ENCODE results near the gene WNT3. TPM values are rescaled to one million over a fixed set of nuclear protein-coding genes. Genes with fewer than 3 reads are reported as not detected.
"Not testable (repeated sequence)": the region's sequence is repeated elsewhere in the genome, so short reads cannot be mapped to it uniquely, and the experiment has no call there.

The WNT3 gene
- total and polyA plus RNA-seq, 4 donors: 0.74 to 2.9 (median 1.4) TPM

DNA sequence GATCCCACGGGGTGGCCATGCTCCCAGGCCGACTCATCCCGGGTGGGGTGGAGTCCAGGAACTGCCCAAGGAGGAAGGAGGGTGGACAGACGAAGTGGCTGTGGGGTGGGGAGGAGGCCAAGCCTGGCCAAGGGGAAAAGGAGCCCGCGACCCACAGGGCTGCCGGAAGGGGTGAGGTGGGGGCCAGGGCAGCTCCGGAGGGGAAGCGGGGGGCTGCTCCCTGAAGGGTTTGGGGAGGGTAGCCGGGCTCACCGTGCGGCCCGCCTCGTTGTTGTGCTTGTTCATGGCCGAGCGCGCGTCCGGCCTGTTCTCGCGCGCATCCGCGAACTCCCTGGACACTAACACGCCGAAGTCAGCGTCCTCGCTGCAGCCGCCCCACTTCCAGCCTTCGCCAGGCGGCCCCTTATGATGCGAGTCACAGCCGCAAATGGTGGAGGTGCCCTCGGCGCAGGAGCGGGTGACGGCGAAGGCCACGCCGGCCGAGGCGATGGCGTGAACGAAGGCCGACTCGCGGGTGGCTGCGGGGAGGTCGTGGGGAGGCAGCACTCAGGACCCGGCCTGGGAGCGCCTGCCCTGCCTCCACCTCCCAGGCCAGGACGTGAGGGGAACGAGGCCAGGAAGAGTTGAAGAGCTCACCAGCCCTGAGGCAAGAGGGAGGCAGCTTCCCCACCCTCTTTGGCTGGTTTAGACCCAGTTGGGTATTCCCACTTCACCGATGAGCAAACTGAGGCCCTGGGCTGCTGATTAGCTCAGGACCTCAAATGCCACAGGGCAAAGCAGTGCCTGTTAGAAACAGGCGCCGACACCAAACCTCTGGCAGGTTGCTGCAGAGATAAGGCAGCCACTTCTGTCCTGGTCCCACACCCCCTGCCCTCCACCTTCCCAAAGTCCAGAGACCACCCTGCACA is 48.7 kb downstream of the WNT3 start:
- 32 to 40% methylated on average over 48 to 56 of the region's 56 CpGs for WGBS, 2 donors
- no peak for ATAC-seq (ENCODE audit: insufficient read depth, low FRiP score)
- DNase-seq: peak in 1 of 3 donors; percentile 13
- no peak for TF ChIP-seq CTCF (IDR thresholded peaks at IDR 0.05; ENCODE audit: control extremely low read depth, extremely low read depth)
- Histone ChIP-seq H3K27me3 (ENCODE audit: control insufficient read depth in 3 of 3, insufficient read depth in 3 of 3, low read length in 2 of 3) (peaks cover 0 to 4% (median 0%) of the 10 kb centered on the region in 3 donors), H3K4me3 (peak overlapping the region; percentile 11), H3K9ac (ENCODE audit: insufficient read depth in 1 of 2, low read length in 2 of 2) (no peak overlapping the region), H3K4me1 (ENCODE audit: control insufficient read depth in 5 of 5, insufficient read depth in 5 of 5, low read length in 5 of 5) (peaks cover 3 to 20% (median 12%) of the 10 kb centered on the region in 5 donors), H3K9me3 (ENCODE audit: control insufficient read depth in 4 of 4, insufficient read depth in 3 of 4, low read length in 3 of 4) (no peaks in the 10 kb centered on the region), H3K27ac (ENCODE audit: low read depth in 1 of 2, low read length in 1 of 2) (no peak overlapping the region), H3K36me3 (ENCODE audit: control insufficient read depth in 4 of 4, insufficient read depth in 4 of 4, low read length in 4 of 4) (no peaks in the 10 kb centered on the region)

DNA sequence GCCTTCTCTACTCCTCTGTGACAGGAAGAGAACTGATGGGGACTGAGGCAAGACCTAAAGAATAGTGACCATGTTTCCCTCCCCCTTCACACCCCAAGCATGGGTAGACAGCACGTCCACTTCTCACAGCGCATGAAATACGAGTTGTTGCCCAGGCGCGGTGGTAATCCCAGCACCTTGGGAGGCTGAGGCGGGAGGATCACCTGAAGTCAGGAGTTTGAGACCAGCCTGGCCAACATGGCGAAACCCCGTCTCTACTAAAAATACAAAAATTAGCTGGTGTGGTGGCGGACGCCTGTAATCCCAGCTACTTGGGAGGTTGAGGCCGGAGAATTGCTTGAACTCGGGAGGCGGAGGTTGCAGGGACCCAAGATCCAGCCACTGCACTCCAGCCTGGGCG is 49.6 kb downstream of the WNT3 start:
- not testable (repeated sequence) for DNase-seq; ATAC-seq (ENCODE audit: insufficient read depth, low FRiP score); H3K9ac ChIP-seq (ENCODE audit: insufficient read depth in 1 of 2, low read length in 2 of 2); H3K27me3 ChIP-seq (ENCODE audit: control insufficient read depth in 3 of 3, insufficient read depth in 3 of 3, low read length in 2 of 3); H3K9me3 ChIP-seq (ENCODE audit: control insufficient read depth in 4 of 4, insufficient read depth in 3 of 4, low read length in 3 of 4); H3K36me3 ChIP-seq (ENCODE audit: control insufficient read depth in 4 of 4, insufficient read depth in 4 of 4, low read length in 4 of 4); H3K27ac ChIP-seq (ENCODE audit: low read depth in 1 of 2, low read length in 1 of 2); H3K4me3 ChIP-seq
- peaks cover 3 to 26% (median 17%) of the 10 kb centered on the region in 5 donors for H3K4me1 ChIP-seq (ENCODE audit: control insufficient read depth in 5 of 5, insufficient read depth in 5 of 5, low read length in 5 of 5)
- 96 to 97% methylated on average over 14 of the region's 14 CpGs for WGBS, 2 donors

GRCh38 chr17:46768540-46768870 is 50.0 kb downstream of the WNT3 start:
- WGBS, 2 donors: 93 to 95% methylated on average over 15 of the region's 15 CpGs
- no peak overlapping the region for H3K4me3 ChIP-seq
- no peak for TF ChIP-seq CTCF (IDR thresholded peaks at IDR 0.05; ENCODE audit: control extremely low read depth, extremely low read depth)
- no peak overlapping the region for H3K9ac ChIP-seq (ENCODE audit: insufficient read depth in 1 of 2, low read length in 2 of 2)
- no peaks in the 10 kb centered on the region for H3K36me3 ChIP-seq (ENCODE audit: control insufficient read depth in 4 of 4, insufficient read depth in 4 of 4, low read length in 4 of 4)
- peaks cover 3 to 26% (median 17%) of the 10 kb centered on the region in 5 donors for H3K4me1 ChIP-seq (ENCODE audit: control insufficient read depth in 5 of 5, insufficient read depth in 5 of 5, low read length in 5 of 5)
- no peaks in the 10 kb centered on the region for H3K9me3 ChIP-seq (ENCODE audit: control insufficient read depth in 4 of 4, insufficient read depth in 3 of 4, low read length in 3 of 4)
- H3K27ac ChIP-seq (ENCODE audit: low read depth in 1 of 2, low read length in 1 of 2): no peak overlapping the region
- ATAC-seq (ENCODE audit: insufficient read depth, low FRiP score): no peak
- H3K27me3 ChIP-seq (ENCODE audit: control insufficient read depth in 3 of 3, insufficient read depth in 3 of 3, low read length in 2 of 3): peaks cover 0 to 4% (median 0%) of the 10 kb centered on the region in 3 donors
- DNase-seq: no peak
